MM.1S (cell line): ENCODE data around the gene CFAP58.

Experiments used
- DNase-seq: peaks from one replicate; pipeline ENCODE4 v3.0.0-alpha.2; 2015
- H2AFZ ChIP-seq: fragments of 300-600 bp; sonication (generic); 2 replicates; pipeline ENCODE4 v1.6.0; 2016; ENCODE audit warnings: antibody characterized with exemption, low read length
- H3F3A ChIP-seq: fragments of 300-600 bp; sonication (generic); 2 replicates; pipeline ENCODE4 v1.6.1; 2016; ENCODE audit warnings: mild to moderate bottlenecking, antibody characterized with exemption, low read length, moderate library complexity, mixed read lengths; ENCODE audit not compliant: insufficient read depth
- H3K27ac ChIP-seq: fragments of 300-600 bp; sonication (generic); 2 replicates; pipeline ENCODE4 v1.5.1; 2016; ENCODE audit warnings: mild to moderate bottlenecking, low read length
- H3K27me3 ChIP-seq: fragments of 300-600 bp; sonication (generic); replicated peaks from 2 replicates; pipeline ENCODE4 v1.6.0; 2016; ENCODE audit warnings: low read length; ENCODE audit not compliant: insufficient read depth
- H3K36me3 ChIP-seq: fragments of 300-600 bp; sonication (generic); replicated peaks from 2 replicates; pipeline ENCODE4 v1.6.1; 2016; ENCODE audit warnings: mild to moderate bottlenecking, low read length, mixed read lengths; ENCODE audit not compliant: insufficient read depth
- H3K4me1 ChIP-seq: fragments of 300-600 bp; sonication (generic); 2 replicates; pipeline ENCODE4 v1.6.1; 2016; ENCODE audit warnings: low read length, mixed read lengths
- H3K4me2 ChIP-seq: fragments of 300-600 bp; sonication (generic); 2 replicates; pipeline ENCODE4 v1.6.0; 2016; ENCODE audit warnings: low read depth, low read length
- H3K4me3 ChIP-seq: fragments of 300-600 bp; sonication (generic); 2 replicates; pipeline ENCODE4 v1.5.1; 2016; ENCODE audit warnings: low read length, mixed read lengths
- H3K79me2 ChIP-seq: fragments of 300-600 bp; sonication (generic); 2 replicates; pipeline ENCODE4 v1.6.1; 2016; ENCODE audit warnings: mixed run types, low read length, mixed read lengths
- H3K9ac ChIP-seq: fragments of 300-600 bp; sonication (generic); 2 replicates; pipeline ENCODE4 v1.6.1; 2016; ENCODE audit warnings: low read length, mixed read lengths
- H3K9me2 ChIP-seq: fragments of 300-600 bp; sonication (generic); replicated peaks from 2 replicates; pipeline ENCODE4 v1.6.1; 2016; ENCODE audit warnings: mild to moderate bottlenecking, low read length, mixed read lengths; ENCODE audit not compliant: insufficient read depth
- H3K9me3 ChIP-seq: fragments of 300-600 bp; sonication (generic); replicated peaks from 2 replicates; pipeline ENCODE4 v1.6.1; 2016; ENCODE audit warnings: mild to moderate bottlenecking, low read length, mixed read lengths; ENCODE audit not compliant: insufficient read depth
- H4K20me1 ChIP-seq: fragments of 300-600 bp; sonication (generic); 2 replicates; pipeline ENCODE4 v1.6.1; 2016; ENCODE audit warnings: mild to moderate bottlenecking, low read length, moderate library complexity, mixed read lengths; ENCODE audit not compliant: insufficient read depth
- EZH2 ChIP-seq: fragments of 300-600 bp; sonication (generic); optimal IDR thresholded peaks from 2 replicates; pipeline ENCODE3; 2017; ENCODE audit warnings: low read depth, mild to moderate bottlenecking, antibody characterized with exemption, low read length, mixed read lengths
- EZH2phosphoT487 ChIP-seq: fragments of 300-600 bp; sonication (generic); IDR thresholded peaks from 2 replicates; pipeline ENCODE4 v1.6.1; 2018; ENCODE audit warnings: antibody characterized with exemption, low read length
- TF ChIP-seq, protein P1 (sequence below): fragments of 300-600 bp; sonication (generic); IDR thresholded peaks from 2 replicates; pipeline ENCODE4 v1.5.1; 2016; ENCODE audit warnings: antibody characterized with exemption, low read length, mixed read lengths

The CFAP58 gene, protein sequence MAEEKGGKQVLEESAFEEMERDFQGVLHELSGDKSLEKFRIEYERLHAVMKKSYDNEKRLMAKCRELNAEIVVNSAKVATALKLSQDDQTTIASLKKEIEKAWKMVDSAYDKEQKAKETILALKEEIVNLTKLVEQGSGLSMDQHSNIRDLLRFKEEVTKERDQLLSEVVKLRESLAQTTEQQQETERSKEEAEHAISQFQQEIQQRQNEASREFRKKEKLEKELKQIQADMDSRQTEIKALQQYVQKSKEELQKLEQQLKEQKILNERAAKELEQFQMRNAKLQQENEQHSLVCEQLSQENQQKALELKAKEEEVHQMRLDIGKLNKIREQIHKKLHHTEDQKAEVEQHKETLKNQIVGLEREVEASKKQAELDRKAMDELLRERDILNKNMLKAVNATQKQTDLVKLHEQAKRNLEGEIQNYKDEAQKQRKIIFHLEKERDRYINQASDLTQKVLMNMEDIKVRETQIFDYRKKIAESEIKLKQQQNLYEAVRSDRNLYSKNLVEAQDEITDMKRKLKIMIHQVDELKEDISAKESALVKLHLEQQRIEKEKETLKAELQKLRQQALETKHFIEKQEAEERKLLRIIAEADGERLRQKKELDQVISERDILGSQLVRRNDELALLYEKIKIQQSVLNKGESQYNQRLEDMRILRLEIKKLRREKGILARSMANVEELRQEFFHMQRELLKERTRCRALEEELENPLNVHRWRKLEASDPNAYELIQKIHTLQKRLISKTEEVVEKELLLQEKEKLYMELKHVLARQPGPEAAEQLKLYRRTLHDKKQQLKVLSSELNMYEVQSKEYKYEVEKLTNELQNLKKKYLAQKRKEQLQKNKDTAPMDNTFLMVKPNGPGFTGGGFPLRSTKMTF

DNA sequence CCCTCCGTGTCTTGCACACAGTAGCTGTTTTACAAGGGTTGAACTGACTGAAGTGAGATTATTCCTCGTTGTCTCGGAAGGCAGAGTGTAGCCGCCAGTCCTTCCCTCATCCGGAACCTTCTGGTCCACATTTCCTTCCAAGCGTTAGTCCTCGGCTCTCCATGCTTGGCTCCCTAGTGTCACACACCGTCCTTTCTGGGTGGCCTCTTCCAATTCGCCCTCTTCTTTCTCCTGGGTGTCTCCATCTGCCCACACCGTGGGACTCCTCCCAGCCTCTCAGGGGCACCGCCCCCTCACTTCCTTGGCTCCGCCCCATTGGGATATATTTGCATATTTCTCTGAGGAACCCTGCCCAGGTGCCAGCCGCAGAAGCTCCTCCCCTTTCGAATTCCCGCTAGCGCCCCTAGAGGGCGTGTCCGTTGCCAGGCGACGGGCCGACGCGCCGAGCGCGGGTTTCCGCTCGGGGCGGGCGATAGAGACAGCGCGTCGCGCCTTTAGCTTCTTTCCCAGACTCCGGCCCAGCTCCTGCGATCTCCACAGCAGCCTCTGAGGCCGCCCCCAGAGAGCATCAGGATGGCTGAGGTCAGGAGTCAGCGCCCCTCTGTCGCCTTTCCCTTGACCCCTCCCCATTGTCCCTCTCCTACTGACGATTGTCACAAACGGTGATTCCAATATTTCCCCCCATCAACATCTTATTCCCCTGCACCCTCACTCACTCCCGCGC lies at the start of gene CFAP58:
Gene CFAP58 (plus strand): TSS at position 509 of the 724 bp plus-strand sequence. CDS start 65 bp downstream, at position 574.
- H3K4me3 ChIP-seq, result peak within 1 kb of the TSS; percentile 81
- no peaks in the 10 kb centered on the region for H3K27me3 ChIP-seq
- TF ChIP-seq, protein P1, sequence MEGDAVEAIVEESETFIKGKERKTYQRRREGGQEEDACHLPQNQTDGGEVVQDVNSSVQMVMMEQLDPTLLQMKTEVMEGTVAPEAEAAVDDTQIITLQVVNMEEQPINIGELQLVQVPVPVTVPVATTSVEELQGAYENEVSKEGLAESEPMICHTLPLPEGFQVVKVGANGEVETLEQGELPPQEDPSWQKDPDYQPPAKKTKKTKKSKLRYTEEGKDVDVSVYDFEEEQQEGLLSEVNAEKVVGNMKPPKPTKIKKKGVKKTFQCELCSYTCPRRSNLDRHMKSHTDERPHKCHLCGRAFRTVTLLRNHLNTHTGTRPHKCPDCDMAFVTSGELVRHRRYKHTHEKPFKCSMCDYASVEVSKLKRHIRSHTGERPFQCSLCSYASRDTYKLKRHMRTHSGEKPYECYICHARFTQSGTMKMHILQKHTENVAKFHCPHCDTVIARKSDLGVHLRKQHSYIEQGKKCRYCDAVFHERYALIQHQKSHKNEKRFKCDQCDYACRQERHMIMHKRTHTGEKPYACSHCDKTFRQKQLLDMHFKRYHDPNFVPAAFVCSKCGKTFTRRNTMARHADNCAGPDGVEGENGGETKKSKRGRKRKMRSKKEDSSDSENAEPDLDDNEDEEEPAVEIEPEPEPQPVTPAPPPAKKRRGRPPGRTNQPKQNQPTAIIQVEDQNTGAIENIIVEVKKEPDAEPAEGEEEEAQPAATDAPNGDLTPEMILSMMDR, result peak; percentile 63
- TF ChIP-seq EZH2, result no peak
- H3K4me1 ChIP-seq, result peaks cover 23% of the 10 kb centered on the region
- H3K27ac ChIP-seq, result peak within 1 kb of the TSS; percentile 60; the same call in 1 of the 2 replicates
- H3K9me3 ChIP-seq, result no peaks in the 10 kb centered on the region
- H3F3A ChIP-seq, result peaks cover 15% of the 10 kb centered on the region
- H2AFZ ChIP-seq, result peak within 1 kb of the TSS; percentile 94
- H3K36me3 ChIP-seq, result no peaks in the 10 kb centered on the region
- no peaks in the 10 kb centered on the region for H4K20me1 ChIP-seq
- DNase-seq, result peak; percentile 96
- peak within 1 kb of the TSS; percentile 29; the same call in 1 of the 2 replicates for H3K9ac ChIP-seq
- H3K4me2 ChIP-seq, result peak within 1 kb of the TSS; percentile 63
- no peaks in the 10 kb centered on the region for H3K79me2 ChIP-seq
- H3K9me2 ChIP-seq, result no peaks in the 10 kb centered on the region

DNA sequence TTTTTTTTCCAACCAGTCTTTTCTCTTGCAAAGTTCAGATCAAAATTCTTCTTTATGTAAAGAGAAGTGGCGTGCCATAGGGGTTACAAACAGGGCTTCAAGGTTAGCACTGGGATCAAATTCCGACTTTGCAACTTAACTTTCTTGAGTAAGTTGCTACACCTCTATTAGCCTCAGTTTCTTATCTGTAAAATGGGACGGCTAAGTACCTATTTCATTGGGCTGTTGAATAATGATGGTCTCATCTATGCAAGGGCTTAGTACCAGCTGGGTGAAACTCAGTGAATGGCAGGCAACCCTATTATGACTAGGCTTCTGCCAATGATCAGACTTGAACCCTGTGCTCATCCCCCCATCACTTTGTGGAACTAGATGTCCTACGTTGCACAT lies 49.3 kb upstream of the CFAP58 start:
- Histone ChIP-seq H3F3A (peaks cover 29% of the 10 kb centered on the region; the same call in 1 of the 2 replicates), H3K4me3 (no peak overlapping the region), H3K9me3 (no peaks in the 10 kb centered on the region), H3K4me2 (no peak overlapping the region), H3K4me1 (peaks cover 35% of the 10 kb centered on the region), H3K27ac (no peak overlapping the region), H3K9ac (no peak overlapping the region), H3K36me3 (no peaks in the 10 kb centered on the region), H3K79me2 (no peaks in the 10 kb centered on the region), H3K9me2 (no peaks in the 10 kb centered on the region), H2AFZ (no peak overlapping the region), H3K27me3 (no peaks in the 10 kb centered on the region), H4K20me1 (no peaks in the 10 kb centered on the region)
- no peak for DNase-seq
- TF ChIP-seq EZH2, result no peak

DNA sequence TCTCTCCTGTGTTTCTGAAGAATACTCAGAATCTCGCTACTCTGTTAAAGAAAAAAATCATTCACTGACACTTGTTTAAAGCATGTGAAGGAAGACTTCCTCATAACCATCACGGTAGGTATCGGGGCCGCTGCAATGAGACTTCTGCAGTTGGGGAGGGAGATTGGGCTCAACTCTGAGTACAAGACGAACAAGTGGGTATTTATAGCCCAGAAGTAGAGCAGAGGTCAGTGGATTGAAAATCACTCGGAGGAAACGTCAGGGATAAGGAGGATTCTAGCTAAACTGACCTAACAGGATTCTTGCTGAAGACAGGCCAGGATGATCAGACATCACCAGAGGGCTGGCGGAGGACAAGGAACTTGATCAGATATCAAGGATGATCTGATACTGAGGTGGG lies 48.7 kb upstream of the CFAP58 start:
- H4K20me1 ChIP-seq, result no peaks in the 10 kb centered on the region
- TF ChIP-seq EZH2, result no peak
- no peaks in the 10 kb centered on the region for H3K79me2 ChIP-seq
- H3K27me3 ChIP-seq, result no peaks in the 10 kb centered on the region
- peaks cover 28% of the 10 kb centered on the region; the same call in 1 of the 2 replicates for H3F3A ChIP-seq
- H3K27ac ChIP-seq, result no peak overlapping the region
- no peak overlapping the region for H3K4me2 ChIP-seq
- H3K9me2 ChIP-seq, result no peaks in the 10 kb centered on the region
- H3K9ac ChIP-seq, result no peak overlapping the region
- H3K36me3 ChIP-seq, result no peaks in the 10 kb centered on the region
- H3K4me3 ChIP-seq, result no peak overlapping the region
- peaks cover 32% of the 10 kb centered on the region for H3K4me1 ChIP-seq
- no peak overlapping the region for H2AFZ ChIP-seq
- no peak for DNase-seq
- no peaks in the 10 kb centered on the region for H3K9me3 ChIP-seq

DNA sequence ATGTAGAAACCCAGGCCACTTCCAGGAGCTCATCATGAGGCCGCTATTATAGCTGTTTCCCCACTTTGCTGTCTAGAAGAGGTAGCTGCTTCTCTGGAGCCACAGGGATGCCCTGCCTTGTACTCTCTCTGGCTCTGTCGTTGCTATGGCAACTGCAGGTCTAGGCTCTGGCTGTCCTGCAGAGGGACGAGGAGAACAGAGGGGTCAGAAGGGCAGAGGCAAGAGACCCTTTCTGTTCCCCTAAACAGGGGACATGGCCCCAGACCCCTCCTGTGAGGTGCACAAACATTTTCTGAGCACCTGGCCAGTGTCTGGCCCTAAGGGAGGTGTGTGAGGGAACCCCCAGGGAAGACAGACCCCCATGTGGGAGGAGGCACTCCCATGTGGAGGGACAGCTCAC lies 46.7 kb upstream of the CFAP58 start:
- Histone ChIP-seq H3K9ac (no peak overlapping the region), H3K79me2 (no peaks in the 10 kb centered on the region), H3F3A (peaks cover 14% of the 10 kb centered on the region; the same call in 1 of the 2 replicates), H3K27me3 (no peaks in the 10 kb centered on the region), H3K27ac (no peak overlapping the region), H2AFZ (no peak overlapping the region), H3K9me2 (no peaks in the 10 kb centered on the region), H4K20me1 (no peaks in the 10 kb centered on the region), H3K36me3 (no peaks in the 10 kb centered on the region), H3K4me2 (no peak overlapping the region), H3K4me3 (no peak overlapping the region), H3K4me1 (peaks cover 17% of the 10 kb centered on the region), H3K9me3 (no peaks in the 10 kb centered on the region)
- TF ChIP-seq, protein P1, result no peak
- TF ChIP-seq EZH2, result no peak
- no peak for TF ChIP-seq EZH2phosphoT487
- no peak for DNase-seq
